ENCODE results near the gene ACP4.

The ACP4 gene

GRCh38 chr19:50785329-50785728, 4.9 kb upstream of the ACP4 start:
- Histone ChIP-seq H3K27ac (ENCODE audit: insufficient read depth, low read depth, low read length, poor library complexity, severe bottlenecking) (no peak overlapping the region), H3K27me3 (ENCODE audit: control insufficient read depth, insufficient read depth, low read length, poor library complexity, severe bottlenecking) (peaks cover 2% of the 10 kb centered on the region), H3K9me3 (ENCODE audit: control insufficient read depth, low read length) (no peaks in the 10 kb centered on the region), H3K4me3 (ENCODE audit: insufficient read depth, low read depth, low read length) (no peak overlapping the region), H3K4me1 (ENCODE audit: control insufficient read depth, insufficient read depth, low read length) (no peaks in the 10 kb centered on the region), H3K36me3 (ENCODE audit: control insufficient read depth, insufficient read depth, low read length) (no peaks in the 10 kb centered on the region)
- 88 to 93% methylated on average over 12 of the region's 12 CpGs for WGBS, 2 experiments

GRCh38 chr19:50790922-50791467, 780 bp downstream of the ACP4 start:
- Histone ChIP-seq H3K27ac (ENCODE audit: insufficient read depth, low read depth, low read length, poor library complexity, severe bottlenecking) (no peak overlapping the region), H3K27me3 (ENCODE audit: control insufficient read depth, insufficient read depth, low read length, poor library complexity, severe bottlenecking) (no peaks in the 10 kb centered on the region), H3K4me1 (ENCODE audit: control insufficient read depth, insufficient read depth, low read length) (peaks cover 10% of the 10 kb centered on the region), H3K36me3 (ENCODE audit: control insufficient read depth, insufficient read depth, low read length) (no peaks in the 10 kb centered on the region), H3K9me3 (ENCODE audit: control insufficient read depth, low read length) (no peaks in the 10 kb centered on the region), H3K4me3 (ENCODE audit: insufficient read depth, low read depth, low read length) (no peak overlapping the region)
- 90 to 93% methylated on average over 6 of the region's 6 CpGs for WGBS, 2 experiments

GRCh38 chr19:50791594-50792271, 1.5 kb downstream of the ACP4 start:
- no peaks in the 10 kb centered on the region for H3K36me3 ChIP-seq (ENCODE audit: control insufficient read depth, insufficient read depth, low read length)
- no peak overlapping the region for H3K4me3 ChIP-seq (ENCODE audit: insufficient read depth, low read depth, low read length)
- H3K9me3 ChIP-seq (ENCODE audit: control insufficient read depth, low read length): no peaks in the 10 kb centered on the region
- no peaks in the 10 kb centered on the region for H3K27me3 ChIP-seq (ENCODE audit: control insufficient read depth, insufficient read depth, low read length, poor library complexity, severe bottlenecking)
- WGBS, 2 experiments: 90 to 91% methylated on average over 47 of the region's 47 CpGs
- H3K4me1 ChIP-seq (ENCODE audit: control insufficient read depth, insufficient read depth, low read length): peaks cover 10% of the 10 kb centered on the region
- no peak overlapping the region for H3K27ac ChIP-seq (ENCODE audit: insufficient read depth, low read depth, low read length, poor library complexity, severe bottlenecking)

GRCh38 chr19:50792272-50793250, 2.3 kb downstream of the ACP4 start:
- Histone ChIP-seq H3K4me3 (ENCODE audit: insufficient read depth, low read depth, low read length) (no peak overlapping the region), H3K36me3 (ENCODE audit: control insufficient read depth, insufficient read depth, low read length) (no peaks in the 10 kb centered on the region), H3K27me3 (ENCODE audit: control insufficient read depth, insufficient read depth, low read length, poor library complexity, severe bottlenecking) (no peaks in the 10 kb centered on the region), H3K9me3 (ENCODE audit: control insufficient read depth, low read length) (no peaks in the 10 kb centered on the region), H3K27ac (ENCODE audit: insufficient read depth, low read depth, low read length, poor library complexity, severe bottlenecking) (no peak overlapping the region), H3K4me1 (ENCODE audit: control insufficient read depth, insufficient read depth, low read length) (peaks cover 10% of the 10 kb centered on the region)
- 90 to 91% methylated on average over 13 of the region's 13 CpGs for WGBS, 2 experiments

GRCh38 chr19:50793558-50794065, 3.4 kb downstream of the ACP4 start:
- peaks cover 2% of the 10 kb centered on the region for H3K36me3 ChIP-seq (ENCODE audit: control insufficient read depth, insufficient read depth, low read length)
- 82 to 88% methylated on average over 11 of the region's 11 CpGs for WGBS, 2 experiments
- H3K9me3 ChIP-seq (ENCODE audit: control insufficient read depth, low read length): no peaks in the 10 kb centered on the region
- H3K27ac ChIP-seq (ENCODE audit: insufficient read depth, low read depth, low read length, poor library complexity, severe bottlenecking): no peak overlapping the region
- no peaks in the 10 kb centered on the region for H3K27me3 ChIP-seq (ENCODE audit: control insufficient read depth, insufficient read depth, low read length, poor library complexity, severe bottlenecking)
- peaks cover 10% of the 10 kb centered on the region for H3K4me1 ChIP-seq (ENCODE audit: control insufficient read depth, insufficient read depth, low read length)
- H3K4me3 ChIP-seq (ENCODE audit: insufficient read depth, low read depth, low read length): no peak overlapping the region

- H3K9me3 ChIP-seq (ENCODE audit: control insufficient read depth, low read length): no peaks in the 10 kb centered on the region
- WGBS, 2 experiments: 45 to 52% methylated on average over 15 to 16 of the region's 16 CpGs
These were observed 4.1 kb downstream of the ACP4 start for GRCh38 chr19:50794074-50794875.

GRCh38 chr19:50794876-50795663, 4.9 kb downstream of the ACP4 start:
- Histone ChIP-seq H3K27ac (ENCODE audit: insufficient read depth, low read depth, low read length, poor library complexity, severe bottlenecking) (no peak overlapping the region), H3K4me1 (ENCODE audit: control insufficient read depth, insufficient read depth, low read length) (peaks cover 10% of the 10 kb centered on the region), H3K36me3 (ENCODE audit: control insufficient read depth, insufficient read depth, low read length) (peaks cover 11% of the 10 kb centered on the region), H3K4me3 (ENCODE audit: insufficient read depth, low read depth, low read length) (no peak overlapping the region), H3K9me3 (ENCODE audit: control insufficient read depth, low read length) (no peaks in the 10 kb centered on the region), H3K27me3 (ENCODE audit: control insufficient read depth, insufficient read depth, low read length, poor library complexity, severe bottlenecking) (no peaks in the 10 kb centered on the region)
- WGBS, 2 experiments: 65 to 66% methylated on average over 18 of the region's 18 CpGs

More at GRCh38 chr19:50794074-50794875, 4.1 kb downstream of the ACP4 start:
- H3K4me3 ChIP-seq (ENCODE audit: insufficient read depth, low read depth, low read length): no peak overlapping the region
- H3K27ac ChIP-seq (ENCODE audit: insufficient read depth, low read depth, low read length, poor library complexity, severe bottlenecking): no peak overlapping the region
- H3K36me3 ChIP-seq (ENCODE audit: control insufficient read depth, insufficient read depth, low read length): peaks cover 7% of the 10 kb centered on the region
- no peaks in the 10 kb centered on the region for H3K27me3 ChIP-seq (ENCODE audit: control insufficient read depth, insufficient read depth, low read length, poor library complexity, severe bottlenecking)
- peaks cover 10% of the 10 kb centered on the region for H3K4me1 ChIP-seq (ENCODE audit: control insufficient read depth, insufficient read depth, low read length)

- Histone ChIP-seq H3K4me1 (ENCODE audit: control insufficient read depth, insufficient read depth, low read length) (peaks cover 10% of the 10 kb centered on the region), H3K27ac (ENCODE audit: insufficient read depth, low read depth, low read length, poor library complexity, severe bottlenecking) (no peak overlapping the region), H3K36me3 (ENCODE audit: control insufficient read depth, insufficient read depth, low read length) (peaks cover 13% of the 10 kb centered on the region), H3K4me3 (ENCODE audit: insufficient read depth, low read depth, low read length) (no peak overlapping the region), H3K9me3 (ENCODE audit: control insufficient read depth, low read length) (no peaks in the 10 kb centered on the region), H3K27me3 (ENCODE audit: control insufficient read depth, insufficient read depth, low read length, poor library complexity, severe bottlenecking) (no peaks in the 10 kb centered on the region)
- WGBS, 2 experiments: 94 to 95% methylated on average over 4 of the region's 4 CpGs
These were observed 5.5 kb downstream of the ACP4 start for GRCh38 chr19:50795664-50796073.

GRCh38 chr19:50796128-50796633, 6.0 kb downstream of the ACP4 start:
- no peak overlapping the region for H3K4me3 ChIP-seq (ENCODE audit: insufficient read depth, low read depth, low read length)
- no peaks in the 10 kb centered on the region for H3K27me3 ChIP-seq (ENCODE audit: control insufficient read depth, insufficient read depth, low read length, poor library complexity, severe bottlenecking)
- peaks cover 13% of the 10 kb centered on the region for H3K36me3 ChIP-seq (ENCODE audit: control insufficient read depth, insufficient read depth, low read length)
- H3K27ac ChIP-seq (ENCODE audit: insufficient read depth, low read depth, low read length, poor library complexity, severe bottlenecking): no peak overlapping the region
- no peaks in the 10 kb centered on the region for H3K9me3 ChIP-seq (ENCODE audit: control insufficient read depth, low read length)
- peaks cover 10% of the 10 kb centered on the region for H3K4me1 ChIP-seq (ENCODE audit: control insufficient read depth, insufficient read depth, low read length)
- 89% methylated on average over 9 of the region's 9 CpGs for WGBS, 2 experiments
